ENCODE results near the gene SHB.
"Not testable (repeated sequence)": the region's sequence is repeated elsewhere in the genome, so short reads cannot be mapped to it uniquely, and the experiment has no call there.

The SHB gene

GRCh38 chr9:38062106-38062497 is 6.9 kb downstream of the SHB start:
- DNase-seq = no peak

- DNase-seq = no peak
Observed at GRCh38 chr9:38061326-38061977, 7.6 kb downstream of the SHB start.

- no peak for DNase-seq
Observed at GRCh38 chr9:38060681-38061080, 8.3 kb downstream of the SHB start.

GRCh38 chr9:38059233-38059936 is 9.6 kb downstream of the SHB start:
- DNase-seq = no peak

- no peak for DNase-seq
Observed at GRCh38 chr9:38058452-38059232, 10.4 kb downstream of the SHB start.

GRCh38 chr9:38057416-38058195 is 11.4 kb downstream of the SHB start:
- DNase-seq = no peak

- no peak for DNase-seq
Observed at GRCh38 chr9:38054653-38055052, 14.4 kb downstream of the SHB start.

- no peak for DNase-seq
Observed at GRCh38 chr9:38053697-38054461, 15.1 kb downstream of the SHB start.

GRCh38 chr9:38051780-38052546 is 17.1 kb downstream of the SHB start:
- DNase-seq = no peak

GRCh38 chr9:38048316-38048969 is 20.6 kb downstream of the SHB start:
- no peak for DNase-seq

- DNase-seq = no peak
Observed at GRCh38 chr9:38047301-38048251, 21.5 kb downstream of the SHB start.

GRCh38 chr9:38046661-38047300 is 22.2 kb downstream of the SHB start:
- no peak for DNase-seq

GRCh38 chr9:38045939-38046338 is 23.1 kb downstream of the SHB start:
- DNase-seq = not testable (repeated sequence)

GRCh38 chr9:38044706-38045105 is 24.3 kb downstream of the SHB start:
- no peak for DNase-seq

GRCh38 chr9:38043931-38044623 is 24.9 kb downstream of the SHB start:
- DNase-seq = no peak

GRCh38 chr9:38042626-38043357 is 26.2 kb downstream of the SHB start:
- no peak for DNase-seq

GRCh38 chr9:38041564-38042243 is 27.3 kb downstream of the SHB start:
- no peak for DNase-seq

Measured in CD4-positive, alpha-beta T cell treated with Interleukin-21 for 1 hour (primary cell).